Esophagus muscularis mucosa (tissue), 2 donors: ENCODE results near the gene LACTBL1.

Experiments
- EP300 ChIP-seq: sonication (generic); formaldehyde crosslinking; IDR thresholded peaks from one replicate; pipeline ENCODE4 v1.6.1; 2017; ENCODE audit warnings: antibody characterized with exemption
- POLR2A ChIP-seq: fragments of 450-650 bp; IDR thresholded peaks from one replicate; pipeline ENCODE4 v1.6.1; 2017; ENCODE audit warnings: antibody characterized with exemption, moderate library complexity, mild to moderate bottlenecking, low read depth

DNA sequence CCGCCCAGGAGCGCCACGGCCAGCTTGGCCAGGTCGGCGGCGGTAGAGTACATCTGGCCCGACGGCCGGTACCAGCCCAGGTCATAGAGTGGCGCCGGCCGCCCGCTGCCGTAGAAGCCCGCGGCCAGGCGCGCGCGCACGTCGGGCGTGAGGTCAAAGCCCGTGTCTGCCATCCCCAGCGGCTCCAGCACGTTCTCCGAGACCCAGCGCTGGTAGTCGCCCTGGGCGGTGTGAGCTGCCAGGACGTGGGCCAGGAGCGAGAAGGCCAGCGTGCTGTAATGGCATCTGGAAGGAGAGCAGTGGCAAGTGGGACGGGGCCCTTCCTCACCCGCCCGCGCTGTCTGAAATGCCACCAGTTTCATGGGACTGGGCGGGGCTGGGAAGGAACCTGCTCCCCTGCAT, 18.9 kb downstream of the LACTBL1 start:
- no peak for TF ChIP-seq POLR2A
- no peak for TF ChIP-seq EP300
